Measurements from ENCODE around the gene TEX35.

Gene TEX35

GRCh38 chr1:178527117-178527516 lies 14.2 kb downstream of the TEX35 start:
- H3K9me3 ChIP-seq (ENCODE audit: control insufficient read depth in 1 of 2, low read length in 2 of 2): no peaks in the 10 kb centered on the region
- no peaks in the 10 kb centered on the region for H3K27me3 ChIP-seq (ENCODE audit: low read depth, low read length)
- no peak overlapping the region for H3K27ac ChIP-seq (ENCODE audit: low read length)
- no peak overlapping the region for H3K4me3 ChIP-seq (ENCODE audit: low read depth in 1 of 2, low read length in 2 of 2)
- no peaks in the 10 kb centered on the region for H3K4me1 ChIP-seq (ENCODE audit: control insufficient read depth in 1 of 2, insufficient read depth in 2 of 2, low read length in 2 of 2)
- no peaks in the 10 kb centered on the region for H3K36me3 ChIP-seq (ENCODE audit: control insufficient read depth in 1 of 2, insufficient read depth in 2 of 2, low read length in 2 of 2)

GRCh38 chr1:178528228-178528952 lies 15.5 kb downstream of the TEX35 start:
- Histone ChIP-seq H3K9me3 (ENCODE audit: control insufficient read depth in 1 of 2, low read length in 2 of 2) (no peaks in the 10 kb centered on the region), H3K36me3 (ENCODE audit: control insufficient read depth in 1 of 2, insufficient read depth in 2 of 2, low read length in 2 of 2) (no peaks in the 10 kb centered on the region), H3K4me3 (ENCODE audit: low read depth in 1 of 2, low read length in 2 of 2) (no peak overlapping the region), H3K27me3 (ENCODE audit: low read depth, low read length) (no peaks in the 10 kb centered on the region), H3K4me1 (ENCODE audit: control insufficient read depth in 1 of 2, insufficient read depth in 2 of 2, low read length in 2 of 2) (no peaks in the 10 kb centered on the region), H3K27ac (ENCODE audit: low read length) (no peak overlapping the region)

GRCh38 chr1:178528953-178529335 lies 16.0 kb downstream of the TEX35 start:
- Histone ChIP-seq H3K36me3 (ENCODE audit: control insufficient read depth in 1 of 2, insufficient read depth in 2 of 2, low read length in 2 of 2) (no peaks in the 10 kb centered on the region), H3K4me1 (ENCODE audit: control insufficient read depth in 1 of 2, insufficient read depth in 2 of 2, low read length in 2 of 2) (no peaks in the 10 kb centered on the region), H3K27me3 (ENCODE audit: low read depth, low read length) (no peaks in the 10 kb centered on the region), H3K4me3 (ENCODE audit: low read depth in 1 of 2, low read length in 2 of 2) (no peak overlapping the region), H3K27ac (ENCODE audit: low read length) (no peak overlapping the region), H3K9me3 (ENCODE audit: control insufficient read depth in 1 of 2, low read length in 2 of 2) (no peaks in the 10 kb centered on the region)

- Histone ChIP-seq H3K36me3 (ENCODE audit: control insufficient read depth in 1 of 2, insufficient read depth in 2 of 2, low read length in 2 of 2) (no peaks in the 10 kb centered on the region), H3K27me3 (ENCODE audit: low read depth, low read length) (no peaks in the 10 kb centered on the region), H3K4me1 (ENCODE audit: control insufficient read depth in 1 of 2, insufficient read depth in 2 of 2, low read length in 2 of 2) (no peaks in the 10 kb centered on the region), H3K4me3 (ENCODE audit: low read depth in 1 of 2, low read length in 2 of 2) (no peak overlapping the region), H3K9me3 (ENCODE audit: control insufficient read depth in 1 of 2, low read length in 2 of 2) (no peaks in the 10 kb centered on the region), H3K27ac (ENCODE audit: low read length) (no peak overlapping the region)
Observed at GRCh38 chr1:178529364-178530036, 16.6 kb downstream of the TEX35 start.

- H3K4me3 ChIP-seq (ENCODE audit: low read depth in 1 of 2, low read length in 2 of 2): no peak overlapping the region
- no peaks in the 10 kb centered on the region for H3K36me3 ChIP-seq (ENCODE audit: control insufficient read depth in 1 of 2, insufficient read depth in 2 of 2, low read length in 2 of 2)
- no peaks in the 10 kb centered on the region for H3K27me3 ChIP-seq (ENCODE audit: low read depth, low read length)
- H3K4me1 ChIP-seq (ENCODE audit: control insufficient read depth in 1 of 2, insufficient read depth in 2 of 2, low read length in 2 of 2): no peaks in the 10 kb centered on the region
- no peaks in the 10 kb centered on the region for H3K9me3 ChIP-seq (ENCODE audit: control insufficient read depth in 1 of 2, low read length in 2 of 2)
- H3K27ac ChIP-seq (ENCODE audit: low read length): no peak overlapping the region
Observed at GRCh38 chr1:178530037-178530402, 17.1 kb downstream of the TEX35 start.

- no peak overlapping the region for H3K4me3 ChIP-seq (ENCODE audit: low read depth in 1 of 2, low read length in 2 of 2)
- no peak overlapping the region for H3K27ac ChIP-seq (ENCODE audit: low read length)
- no peaks in the 10 kb centered on the region for H3K36me3 ChIP-seq (ENCODE audit: control insufficient read depth in 1 of 2, insufficient read depth in 2 of 2, low read length in 2 of 2)
- H3K4me1 ChIP-seq (ENCODE audit: control insufficient read depth in 1 of 2, insufficient read depth in 2 of 2, low read length in 2 of 2): no peaks in the 10 kb centered on the region
- H3K27me3 ChIP-seq (ENCODE audit: low read depth, low read length): no peaks in the 10 kb centered on the region
- H3K9me3 ChIP-seq (ENCODE audit: control insufficient read depth in 1 of 2, low read length in 2 of 2): no peaks in the 10 kb centered on the region
Observed at GRCh38 chr1:178530502-178530901, 17.6 kb downstream of the TEX35 start.

GRCh38 chr1:178531887-178532286 lies 19.0 kb downstream of the TEX35 start:
- no peak overlapping the region for H3K27ac ChIP-seq (ENCODE audit: low read length)
- no peaks in the 10 kb centered on the region for H3K9me3 ChIP-seq (ENCODE audit: control insufficient read depth in 1 of 2, low read length in 2 of 2)
- H3K27me3 ChIP-seq (ENCODE audit: low read depth, low read length): no peaks in the 10 kb centered on the region
- H3K4me1 ChIP-seq (ENCODE audit: control insufficient read depth in 1 of 2, insufficient read depth in 2 of 2, low read length in 2 of 2): no peaks in the 10 kb centered on the region
- no peaks in the 10 kb centered on the region for H3K36me3 ChIP-seq (ENCODE audit: control insufficient read depth in 1 of 2, insufficient read depth in 2 of 2, low read length in 2 of 2)
- H3K4me3 ChIP-seq (ENCODE audit: low read depth in 1 of 2, low read length in 2 of 2): no peak overlapping the region

- Histone ChIP-seq H3K4me1 (ENCODE audit: control insufficient read depth in 1 of 2, insufficient read depth in 2 of 2, low read length in 2 of 2) (no peaks in the 10 kb centered on the region), H3K27ac (ENCODE audit: low read length) (no peak overlapping the region), H3K9me3 (ENCODE audit: control insufficient read depth in 1 of 2, low read length in 2 of 2) (no peaks in the 10 kb centered on the region), H3K4me3 (ENCODE audit: low read depth in 1 of 2, low read length in 2 of 2) (no peak overlapping the region), H3K27me3 (ENCODE audit: low read depth, low read length) (no peaks in the 10 kb centered on the region), H3K36me3 (ENCODE audit: control insufficient read depth in 1 of 2, insufficient read depth in 2 of 2, low read length in 2 of 2) (no peaks in the 10 kb centered on the region)
Observed at GRCh38 chr1:178532392-178532791, 19.5 kb downstream of the TEX35 start.

GRCh38 chr1:178533121-178533946 lies 20.4 kb downstream of the TEX35 start:
- Histone ChIP-seq H3K27ac (ENCODE audit: low read length) (no peak overlapping the region), H3K4me3 (ENCODE audit: low read depth in 1 of 2, low read length in 2 of 2) (no peak overlapping the region), H3K9me3 (ENCODE audit: control insufficient read depth in 1 of 2, low read length in 2 of 2) (no peaks in the 10 kb centered on the region), H3K36me3 (ENCODE audit: control insufficient read depth in 1 of 2, insufficient read depth in 2 of 2, low read length in 2 of 2) (no peaks in the 10 kb centered on the region), H3K27me3 (ENCODE audit: low read depth, low read length) (no peaks in the 10 kb centered on the region), H3K4me1 (ENCODE audit: control insufficient read depth in 1 of 2, insufficient read depth in 2 of 2, low read length in 2 of 2) (no peaks in the 10 kb centered on the region)

- no peak overlapping the region for H3K27ac ChIP-seq (ENCODE audit: low read length)
- no peaks in the 10 kb centered on the region for H3K36me3 ChIP-seq (ENCODE audit: control insufficient read depth in 1 of 2, insufficient read depth in 2 of 2, low read length in 2 of 2)
- no peak overlapping the region for H3K4me3 ChIP-seq (ENCODE audit: low read depth in 1 of 2, low read length in 2 of 2)
- H3K9me3 ChIP-seq (ENCODE audit: control insufficient read depth in 1 of 2, low read length in 2 of 2): no peaks in the 10 kb centered on the region
- no peaks in the 10 kb centered on the region for H3K27me3 ChIP-seq (ENCODE audit: low read depth, low read length)
- no peaks in the 10 kb centered on the region for H3K4me1 ChIP-seq (ENCODE audit: control insufficient read depth in 1 of 2, insufficient read depth in 2 of 2, low read length in 2 of 2)
Observed at GRCh38 chr1:178534137-178534868, 21.4 kb downstream of the TEX35 start.

GRCh38 chr1:178536329-178536728 lies 23.4 kb downstream of the TEX35 start:
- Histone ChIP-seq H3K4me3 (ENCODE audit: low read depth in 1 of 2, low read length in 2 of 2) (no peak overlapping the region), H3K9me3 (ENCODE audit: control insufficient read depth in 1 of 2, low read length in 2 of 2) (no peaks in the 10 kb centered on the region), H3K27ac (ENCODE audit: low read length) (peak overlapping the region; percentile 32), H3K4me1 (ENCODE audit: control insufficient read depth in 1 of 2, insufficient read depth in 2 of 2, low read length in 2 of 2) (no peaks in the 10 kb centered on the region), H3K36me3 (ENCODE audit: control insufficient read depth in 1 of 2, insufficient read depth in 2 of 2, low read length in 2 of 2) (no peaks in the 10 kb centered on the region), H3K27me3 (ENCODE audit: low read depth, low read length) (no peaks in the 10 kb centered on the region)

Measured in muscle layer of duodenum (tissue), 2 donors.